Rectal smooth muscle tissue (tissue), 1 donor: ENCODE results near the gene LIPN.

Experiments
- H3K27ac ChIP-seq: one replicate; pipeline ENCODE4 v1.7.0; 2013; ENCODE audit warnings: low read depth, low read length, inconsistent platforms
- H3K27me3 ChIP-seq: one replicate; pipeline ENCODE4 v1.7.0; 2013; ENCODE audit warnings: low read length; ENCODE audit not compliant: control insufficient read depth, insufficient read depth
- H3K36me3 ChIP-seq: one replicate; pipeline ENCODE4 v1.7.0; 2013; ENCODE audit warnings: low read length; ENCODE audit not compliant: control insufficient read depth, insufficient read depth
- H3K4me1 ChIP-seq: one replicate; pipeline ENCODE4 v1.7.0; 2013; ENCODE audit warnings: low read length; ENCODE audit not compliant: control insufficient read depth, insufficient read depth
- H3K4me3 ChIP-seq: one replicate; pipeline ENCODE4 v1.7.0; 2013; ENCODE audit warnings: low read length
- H3K9ac ChIP-seq: one replicate; pipeline ENCODE4 v1.7.0; 2013; ENCODE audit warnings: low read length

The LIPN gene

GRCh38 chr10:88754287-88754686, 5.5 kb upstream of the LIPN start:
- Histone ChIP-seq H3K9ac (no peak overlapping the region), H3K27ac (no peak overlapping the region), H3K27me3 (no peaks in the 10 kb centered on the region), H3K4me3 (no peak overlapping the region), H3K36me3 (no peaks in the 10 kb centered on the region), H3K4me1 (no peaks in the 10 kb centered on the region)

DNA sequence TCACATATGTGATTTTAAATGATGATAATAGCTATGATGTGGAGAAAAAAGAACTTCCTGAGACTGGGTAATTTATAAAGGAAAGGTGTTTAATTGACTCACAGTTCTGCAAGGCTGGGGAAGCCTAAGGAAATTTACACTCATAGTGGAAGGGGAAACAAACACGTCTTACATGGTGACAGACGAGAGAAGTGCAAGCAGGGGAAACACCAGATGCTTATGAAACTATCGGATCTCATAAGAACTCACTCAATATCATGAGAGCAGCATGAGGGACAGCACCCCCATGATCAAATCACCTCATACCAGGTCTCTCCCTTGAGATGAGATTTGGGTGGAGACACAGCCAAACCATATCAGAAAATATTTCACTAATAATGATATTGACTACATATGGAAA, 4.1 kb upstream of the LIPN start:
- no peak overlapping the region for H3K4me3 ChIP-seq
- H3K27ac ChIP-seq = no peak overlapping the region
- no peaks in the 10 kb centered on the region for H3K36me3 ChIP-seq
- no peaks in the 10 kb centered on the region for H3K4me1 ChIP-seq
- H3K9ac ChIP-seq = no peak overlapping the region
- H3K27me3 ChIP-seq = no peaks in the 10 kb centered on the region

DNA sequence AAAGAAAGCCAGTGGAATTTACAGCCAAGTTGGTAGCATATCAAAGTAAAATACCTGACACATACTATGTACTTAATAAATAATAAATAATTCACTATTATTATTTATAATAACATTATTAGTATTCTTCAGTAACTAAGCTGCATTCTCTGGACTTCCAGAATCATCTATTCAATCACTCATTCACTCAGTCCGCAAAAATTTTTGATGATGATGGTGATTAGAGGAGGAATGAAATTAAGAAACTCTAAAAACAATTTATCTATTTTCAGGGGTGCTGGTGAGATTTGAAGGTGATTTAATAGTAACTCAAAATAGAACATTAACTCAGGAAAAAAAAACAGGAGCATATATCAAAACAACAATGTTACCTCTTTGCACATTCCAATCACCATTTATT, 3.2 kb upstream of the LIPN start:
- H3K27me3 ChIP-seq = no peaks in the 10 kb centered on the region
- H3K4me3 ChIP-seq = no peak overlapping the region
- no peak overlapping the region for H3K27ac ChIP-seq
- no peaks in the 10 kb centered on the region for H3K4me1 ChIP-seq
- no peak overlapping the region for H3K9ac ChIP-seq
- H3K36me3 ChIP-seq = no peaks in the 10 kb centered on the region

DNA sequence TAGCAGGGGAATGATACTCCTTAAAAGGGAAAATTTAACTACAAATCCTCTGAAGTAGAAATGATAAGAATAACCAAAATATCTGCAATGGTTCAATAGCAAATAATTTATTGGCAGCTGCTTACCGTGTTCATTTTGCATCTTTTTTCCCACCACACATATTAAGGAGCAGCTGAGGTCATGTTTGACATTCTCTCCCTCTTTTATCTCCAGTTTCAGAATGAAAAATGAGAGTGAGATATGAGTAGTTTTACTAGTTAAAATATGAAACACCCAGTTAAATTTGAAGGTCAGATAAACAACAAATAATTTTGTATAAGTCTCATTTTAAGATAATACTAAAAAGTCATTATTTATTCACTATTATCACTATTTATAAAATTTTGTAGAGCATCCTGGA, 3.1 kb downstream of the LIPN start:
- Histone ChIP-seq H3K9ac (no peak overlapping the region), H3K4me3 (no peak overlapping the region), H3K4me1 (no peaks in the 10 kb centered on the region), H3K27me3 (no peaks in the 10 kb centered on the region), H3K36me3 (no peaks in the 10 kb centered on the region), H3K27ac (no peak overlapping the region)

- no peaks in the 10 kb centered on the region for H3K4me1 ChIP-seq
- H3K27ac ChIP-seq = no peak overlapping the region
- H3K27me3 ChIP-seq = no peaks in the 10 kb centered on the region
- no peak overlapping the region for H3K9ac ChIP-seq
- no peak overlapping the region for H3K4me3 ChIP-seq
- H3K36me3 ChIP-seq = no peaks in the 10 kb centered on the region
Observed at GRCh38 chr10:88763441-88763840, 3.6 kb downstream of the LIPN start.

DNA sequence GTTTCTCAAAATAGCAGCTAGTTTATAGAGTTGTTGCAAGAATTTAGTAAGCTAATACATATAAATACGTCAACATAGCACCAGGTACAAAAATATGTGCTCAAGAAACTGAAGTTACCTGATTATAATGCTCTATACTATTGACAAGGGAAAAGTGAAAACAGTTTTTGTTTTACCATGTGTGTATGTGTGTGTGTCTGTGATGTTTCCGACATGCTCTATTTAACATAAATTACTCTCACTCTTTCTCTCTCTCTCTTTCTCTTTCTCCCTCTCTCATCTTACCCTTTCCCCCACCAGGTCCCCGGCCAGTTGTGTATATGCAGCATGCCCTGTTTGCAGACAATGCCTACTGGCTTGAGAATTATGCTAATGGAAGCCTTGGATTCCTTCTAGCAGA, 4.3 kb downstream of the LIPN start:
- Histone ChIP-seq H3K27ac (no peak overlapping the region), H3K4me1 (no peaks in the 10 kb centered on the region), H3K9ac (no peak overlapping the region), H3K36me3 (no peaks in the 10 kb centered on the region), H3K4me3 (no peak overlapping the region), H3K27me3 (no peaks in the 10 kb centered on the region)

DNA sequence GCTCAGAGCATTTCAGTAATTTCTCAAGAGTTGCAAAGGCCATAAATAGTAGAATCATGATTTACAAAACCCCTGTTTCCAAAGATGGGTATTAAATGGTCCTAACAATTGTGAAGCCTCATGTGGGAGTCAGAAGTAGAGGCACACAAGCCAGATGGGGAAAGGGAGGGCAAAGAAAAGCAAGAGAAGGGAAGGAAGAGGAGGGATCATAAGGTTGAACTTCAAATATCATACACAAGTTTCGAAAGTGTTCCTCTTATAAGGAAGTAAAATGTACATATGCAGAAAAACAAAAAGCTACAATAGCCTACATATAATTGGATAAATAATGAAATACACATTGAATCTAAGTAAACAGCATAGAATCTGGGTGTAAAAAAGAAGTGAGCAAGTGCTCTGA, 6.0 kb downstream of the LIPN start:
- no peaks in the 10 kb centered on the region for H3K4me1 ChIP-seq
- H3K9ac ChIP-seq = no peak overlapping the region
- no peaks in the 10 kb centered on the region for H3K36me3 ChIP-seq
- H3K27ac ChIP-seq = no peak overlapping the region
- H3K27me3 ChIP-seq = no peaks in the 10 kb centered on the region
- H3K4me3 ChIP-seq = no peak overlapping the region

DNA sequence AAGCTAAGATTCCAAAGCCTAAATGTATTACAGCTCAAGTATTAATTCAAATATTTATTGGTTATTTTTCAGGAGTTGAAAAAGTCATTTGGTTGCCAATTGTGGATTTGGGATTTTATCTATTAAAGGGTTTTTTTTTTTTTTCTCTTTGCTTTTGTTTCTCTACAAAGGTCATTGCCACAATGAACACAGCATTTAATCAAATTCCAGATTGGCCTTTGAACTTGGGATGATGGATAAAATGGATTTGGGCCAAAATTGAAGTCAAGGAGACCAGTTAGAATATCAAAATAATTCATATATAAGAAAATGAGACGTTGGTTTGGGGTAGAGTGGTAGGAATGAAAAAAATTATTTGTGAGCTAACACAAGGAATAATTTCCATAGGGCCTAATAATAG, 9.6 kb downstream of the LIPN start:
- Histone ChIP-seq H3K4me3 (no peak overlapping the region), H3K27ac (no peak overlapping the region), H3K27me3 (no peaks in the 10 kb centered on the region), H3K4me1 (no peaks in the 10 kb centered on the region), H3K36me3 (no peaks in the 10 kb centered on the region), H3K9ac (no peak overlapping the region)

DNA sequence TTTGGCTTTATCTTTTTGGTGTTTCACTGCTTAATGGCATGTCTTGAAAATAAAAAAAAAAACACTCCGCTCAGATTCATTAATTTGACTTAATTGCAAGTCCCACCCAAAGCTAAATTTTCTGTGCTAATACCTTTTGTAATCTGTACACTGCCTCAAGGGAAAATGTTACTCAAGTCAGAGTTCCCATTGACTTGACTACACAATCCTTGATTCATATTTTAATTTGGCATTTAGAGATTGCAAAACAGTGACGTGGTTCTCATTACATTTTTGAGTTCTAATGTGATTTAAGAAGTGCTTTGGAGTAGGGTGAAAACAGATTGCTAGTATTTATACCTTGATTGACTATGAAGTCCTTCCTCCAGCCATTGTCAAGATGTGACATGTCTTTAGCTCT, 21.4 kb downstream of the LIPN start:
- no peak overlapping the region for H3K27ac ChIP-seq
- no peak overlapping the region for H3K4me3 ChIP-seq
- no peaks in the 10 kb centered on the region for H3K4me1 ChIP-seq
- no peak overlapping the region for H3K9ac ChIP-seq
- H3K36me3 ChIP-seq = no peaks in the 10 kb centered on the region
- no peaks in the 10 kb centered on the region for H3K27me3 ChIP-seq

DNA sequence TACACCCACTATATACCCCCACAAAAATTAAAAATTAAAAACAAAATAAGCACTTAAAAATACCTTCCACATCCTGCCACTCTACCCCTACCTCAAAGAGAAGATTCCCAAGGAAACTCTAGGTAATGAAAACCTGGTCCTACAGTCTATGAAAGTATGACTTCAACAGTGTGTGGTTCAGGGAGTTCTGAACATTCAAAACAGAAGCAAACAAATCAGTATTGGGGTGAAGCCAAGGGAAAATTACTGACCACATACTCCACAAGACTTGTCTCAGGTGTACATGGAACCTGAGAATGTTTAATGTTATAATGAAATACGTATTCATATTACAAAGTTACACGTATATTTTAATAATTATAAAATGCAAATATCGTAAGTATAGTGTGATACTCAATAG, 22.4 kb downstream of the LIPN start:
- Histone ChIP-seq H3K4me3 (no peak overlapping the region), H3K27ac (no peak overlapping the region), H3K36me3 (no peaks in the 10 kb centered on the region), H3K9ac (no peak overlapping the region), H3K4me1 (no peaks in the 10 kb centered on the region), H3K27me3 (no peaks in the 10 kb centered on the region)

- no peaks in the 10 kb centered on the region for H3K27me3 ChIP-seq
- no peak overlapping the region for H3K4me3 ChIP-seq
- H3K9ac ChIP-seq = no peak overlapping the region
Observed at GRCh38 chr10:88783724-88784123, 23.9 kb downstream of the LIPN start.

GRCh38 chr10:88786032-88786770, 26.4 kb downstream of the LIPN start:
- H3K36me3 ChIP-seq = no peaks in the 10 kb centered on the region
- no peaks in the 10 kb centered on the region for H3K4me1 ChIP-seq
- no peaks in the 10 kb centered on the region for H3K27me3 ChIP-seq
- H3K4me3 ChIP-seq = no peak overlapping the region
- no peak overlapping the region for H3K9ac ChIP-seq
- no peak overlapping the region for H3K27ac ChIP-seq

More at GRCh38 chr10:88783724-88784123, 23.9 kb downstream of the LIPN start:
- no peaks in the 10 kb centered on the region for H3K36me3 ChIP-seq
- no peaks in the 10 kb centered on the region for H3K4me1 ChIP-seq
- H3K27ac ChIP-seq = no peak overlapping the region

- H3K27me3 ChIP-seq = no peaks in the 10 kb centered on the region
- no peak overlapping the region for H3K9ac ChIP-seq
- H3K4me3 ChIP-seq = no peak overlapping the region
- no peaks in the 10 kb centered on the region for H3K4me1 ChIP-seq
- H3K36me3 ChIP-seq = no peaks in the 10 kb centered on the region
- H3K27ac ChIP-seq = no peak overlapping the region
Observed at GRCh38 chr10:88787463-88787862, 27.6 kb downstream of the LIPN start.
